GM23248 (cell line): Measurements from ENCODE around the gene ZNF488.

Source experiments
- EZH2 ChIP-seq: fragments of 200-600 bp; sonication (generic); IDR thresholded peaks from 2 replicates; pipeline ENCODE4 v1.6.1; 2018; ENCODE audit warnings: antibody characterized with exemption, mild to moderate bottlenecking; ENCODE audit not compliant: insufficient read depth, poor library complexity, severe bottlenecking
- EZH2phosphoT487 ChIP-seq: fragments of 200-600 bp; sonication (generic); IDR thresholded peaks from 2 replicates; pipeline ENCODE4 v1.6.1; 2018; ENCODE audit warnings: antibody characterized with exemption, moderate library complexity, mild to moderate bottlenecking, low read depth; ENCODE audit not compliant: insufficient read depth

GRCh38 chr10:47346581-47347302 lies 37.4 kb downstream of the ZNF488 start:
- TF ChIP-seq EZH2 (no peak), EZH2phosphoT487 (no peak)
